K562 (cell line): Measurements from ENCODE around the gene TMEM108. TPM values are rescaled to one million over a fixed set of nuclear protein-coding genes. Genes with fewer than 3 reads are reported as not detected.

Experiments used
- ATAC-seq: fragments of 200-7000 bp; cut with Tn5 transposase; 3 replicates; pipeline ENCODE4 v1.9.1; 2020; ENCODE audit warnings: moderate library complexity
- BruUV-seq: library from RNA; stranded (reverse); fragments of 400-500 nt; replicated peaks from 2 replicates; lab custom pipeline; 2021; lab: Mats Ljungman, UMichigan
- CTCF ChIA-PET: fragments of 300-600 bp; formaldehyde crosslinking; extraction: SDS; loops from one replicate; lab custom pipeline; 2021; ENCODE audit warnings: low intra/inter-chr PET ratio; lab: Yijun Ruan, JAX
- POLR2A ChIA-PET: fragments of 300-600, 350-650 bp; sonication (Branson Sonifier 250); formaldehyde crosslinking; extraction: SDS; loops from one replicate; lab custom pipeline; 2021; ENCODE audit warnings: antibody characterized with exemption, inconsistent platforms; lab: Yijun Ruan, JAX
- DNase-seq, 4 experiments: peaks; one replicate each; pipeline versions ENCODE4 v3.0.0 to v3.0.0-alpha.2; 2011 to 2018; ENCODE audit warnings: low spot score in 3 of 4, mixed read lengths in 3 of 4; ENCODE audit errors: extremely low read depth in 1 of 4
- FAIRE-seq: peaks from 2 replicates; lab custom pipeline; 2011; peaks lifted over from hg19 to GRCh38; lab: Jason Lieb, UNC
- H2AFZ ChIP-seq: 2 replicates; pipeline ENCODE4 v1.6.0; 2011; ENCODE audit warnings: low read depth, low read length, control low read depth, inconsistent platforms
- H3K27ac ChIP-seq: fragments of 200-600 bp; 3 replicates; pipeline ENCODE4 v1.8.0; 2011; ENCODE audit warnings: low read depth, mild to moderate bottlenecking, control low read depth, inconsistent platforms, low read length, moderate library complexity, mixed read lengths; ENCODE audit errors: extremely low read depth
- H3K27me3 ChIP-seq, 2 experiments: fragments of 300-600 bp in 1 of 2; 2 replicates in 1 of 2; 3 replicates in 1 of 2; pipeline versions ENCODE4 v1.6.0 to v1.8.0; 2011; ENCODE audit warnings: inconsistent platforms in 2 of 2, low read length in 2 of 2, mild to moderate bottlenecking in 1 of 2, mixed read lengths in 1 of 2, moderate library complexity in 1 of 2; ENCODE audit not compliant: control insufficient read depth in 2 of 2, insufficient read depth in 2 of 2
- H3K36me3 ChIP-seq: fragments of 300-600 bp; 3 replicates; pipeline ENCODE4 v1.8.0; 2011; ENCODE audit warnings: mild to moderate bottlenecking, low read length, inconsistent platforms; ENCODE audit not compliant: control insufficient read depth, insufficient read depth
- H3K4me1 ChIP-seq, 2 experiments: fragments of 200-600 bp in 1 of 2; replicated peaks in 1 of 2; 2 replicates in 1 of 2; 3 replicates in 1 of 2; pipeline versions ENCODE4 v1.5.1 to v1.8.0; 2011; ENCODE audit warnings: inconsistent platforms in 2 of 2, low read length in 2 of 2, mild to moderate bottlenecking in 1 of 2, mixed read lengths in 1 of 2, moderate library complexity in 1 of 2; ENCODE audit not compliant: control insufficient read depth in 2 of 2, insufficient read depth in 2 of 2
- H3K4me2 ChIP-seq: 2 replicates; pipeline ENCODE4 v1.6.1; 2011; ENCODE audit warnings: low read length, control low read depth, inconsistent platforms, mixed read lengths; ENCODE audit not compliant: insufficient read depth
- H3K4me3 ChIP-seq: fragments of 200-600 bp; sonication (generic), shearing (Covaris generic); 2 replicates; pipeline ENCODE4 v1.5.1; 2016; ENCODE audit warnings: control low read depth, inconsistent platforms
- H3K79me2 ChIP-seq: fragments of 200-600 bp; 3 replicates; pipeline ENCODE4 v1.8.0; 2011; ENCODE audit warnings: low read length, inconsistent platforms; ENCODE audit not compliant: control insufficient read depth, insufficient read depth
- H3K9ac ChIP-seq, 2 experiments: 2 replicates each; pipeline versions ENCODE4 v1.6.0 to v1.6.1; 2011; ENCODE audit warnings: low read depth in 2 of 2, low read length in 2 of 2, control low read depth in 1 of 2, inconsistent platforms in 1 of 2, mild to moderate bottlenecking in 1 of 2, mixed read lengths in 1 of 2; ENCODE audit not compliant: insufficient read depth in 1 of 2
- H3K9me1 ChIP-seq: one replicate; pipeline ENCODE4 v1.6.0; 2011; ENCODE audit warnings: inconsistent platforms, mild to moderate bottlenecking, low read length, moderate library complexity; ENCODE audit not compliant: control insufficient read depth, insufficient read depth
- H3K9me3 ChIP-seq: replicated peaks from 2 replicates; pipeline ENCODE4 v1.5.1; 2011; ENCODE audit warnings: low read depth, low read length, inconsistent platforms; ENCODE audit not compliant: control insufficient read depth, insufficient read depth
- H4K20me1 ChIP-seq: replicated peaks from 2 replicates; pipeline ENCODE4 v1.6.1; 2011; ENCODE audit warnings: low read length, inconsistent platforms, mixed read lengths; ENCODE audit not compliant: control insufficient read depth, insufficient read depth
- CTBP1 ChIP-seq: fragments of 450-650 bp; IDR thresholded peaks from 2 replicates; pipeline ENCODE4 v1.6.1; 2016; ENCODE audit warnings: borderline replicate concordance
- ELF2 ChIP-seq: fragments of 250-450 bp; sonication (Bioruptor Pico); IDR thresholded peaks from 2 replicates; pipeline ENCODE4 v1.5.0; 2021; ENCODE audit warnings: mild to moderate bottlenecking
- NCOA6 ChIP-seq: fragments of 450-650 bp; IDR thresholded peaks from 2 replicates; pipeline ENCODE4 v1.6.1; 2017; ENCODE audit warnings: mild to moderate bottlenecking
- NFIC ChIP-seq: fragments of 450-650 bp; IDR thresholded peaks from 2 replicates; pipeline ENCODE4 v1.6.1; 2017; ENCODE audit warnings: mild to moderate bottlenecking, inconsistent platforms
- NFIX ChIP-seq: fragments of 250-450 bp; sonication (Bioruptor Pico); IDR thresholded peaks from 2 replicates; pipeline ENCODE4 v1.4.0; 2020; ENCODE audit warnings: low read depth, mild to moderate bottlenecking, moderate library complexity
- POLR2G ChIP-seq: fragments of 200-400 bp; formaldehyde crosslinking; IDR thresholded peaks from 2 replicates; pipeline ENCODE4 v1.6.1; 2017; ENCODE audit warnings: low read depth, mild to moderate bottlenecking, antibody characterized with exemption, low read length, moderate library complexity
- WGBS: fragments of 100-300 bp; shearing (Covaris generic); methylation state at CpG from one replicate; pipeline ENCODE4 v1.1.6; 2016; ENCODE audit warnings: low coverage, mixed read lengths; ENCODE audit not compliant: insufficient coverage; ENCODE audit errors: missing lambda C conversion rate; 5-methylcytosine and 5-hydroxymethylcytosine counted together
- in situ Hi-C: fragments of 300-500 bp; cut with MboI; formaldehyde crosslinking; loops from 4 replicates; pipeline ENCODE4 v1.15.0; 2018; ENCODE audit warnings: inconsistent platforms, mixed read lengths
- intact Hi-C: fragments of 100-400 bp; cut with micrococcal nuclease; formaldehyde crosslinking; loops from 2 replicates; pipeline ENCODE4 v1.14.2; 2022
- polyA plus RNA-seq, 8 experiments: library from polyadenylated mRNA; depleted of rRNA in 4 of 8; stranded (reverse) in 5 of 8; unstranded in 3 of 8; fragments of >200 nt; fragmentation: Nextera tagmentation in 2 of 8; fragmentation: Illumina TruSeq in 1 of 8; extraction: Ambion mirVana in 2 of 8; extraction: Trizol in 1 of 8; gene quantifications; 2 replicates each; pipeline versions ENCODE4 v1.2.1 to v1.2.3, GENCODE V29; 2011 to 2014; ENCODE audit warnings: inconsistent platforms in 1 of 8, missing spikeins in 1 of 8
- total RNA-seq, 7 experiments: library from RNA; depleted of rRNA in 6 of 7; stranded (reverse); fragments of >200 nt in 6 of 7; fragmentation: Illumina TruSeq in 2 of 7; extraction: Trizol in 2 of 7; gene quantifications; 2 replicates each; pipeline versions ENCODE4 v1.2.1 to v1.2.3, GENCODE V29; 2011 to 2021; ENCODE audit warnings: low replicate concordance in 1 of 7
- TF ChIP-seq, protein P1 (sequence below): fragments of 450-650 bp; IDR thresholded peaks from 2 replicates; pipeline ENCODE4 v1.6.1; 2014; ENCODE audit warnings: low read depth, mild to moderate bottlenecking, moderate library complexity, borderline replicate concordance
- TF ChIP-seq, protein P2 (sequence below), 3 experiments: fragments of 200-800 bp in 1 of 3; fragments of 250-450 bp in 1 of 3; fragments of 450-650 bp in 1 of 3; sonication (Bioruptor Pico) in 1 of 3; sonication (Bioruptor generic) in 1 of 3; formaldehyde crosslinking in 1 of 3; IDR thresholded peaks; 2 replicates each; pipeline versions ENCODE4 v1.6.1 to v1.8.0; 2016 to 2022; ENCODE audit warnings: mild to moderate bottlenecking in 2 of 3, missing genetic modification characterization in 2 of 3, missing compliant biosample characterization in 1 of 3, moderate library complexity in 1 of 3

The TMEM108 gene
- total and polyA plus RNA-seq, 9 of the 15 experiments (the other 6 are each of a cell fraction or from before 2014, with no cell fraction given), result 0.65 to 11.1 (median 3.4) TPM

DNA sequence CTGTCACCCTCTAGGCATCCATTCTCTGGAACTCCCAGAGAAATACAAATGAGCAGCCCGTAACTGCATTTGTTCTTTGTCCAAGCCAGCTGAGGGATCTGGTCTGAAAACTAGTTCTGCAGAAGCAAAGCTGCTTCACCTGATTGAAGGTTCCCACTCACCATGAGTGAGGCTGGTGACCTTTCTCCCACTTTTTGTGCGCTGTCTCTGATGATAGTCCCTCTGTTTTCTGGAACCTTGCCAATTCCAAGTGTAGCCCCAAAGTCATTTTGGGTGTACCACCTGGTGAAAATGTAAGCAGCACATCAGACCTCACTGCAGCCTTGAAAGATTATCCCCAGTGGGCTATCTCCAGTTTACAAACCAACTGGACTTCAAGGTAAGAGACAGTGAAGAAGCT, 322.3 kb downstream of the TMEM108 start:
- H3K27ac ChIP-seq, result no peak overlapping the region
- H3K4me3 ChIP-seq, result no peak overlapping the region
- intact Hi-C loops (no loop called here), in situ Hi-C loops (no loop called here)
- no peak overlapping the region for H3K4me2 ChIP-seq
- H3K9me3 ChIP-seq, result no peaks in the 10 kb centered on the region
- no peak for DNase-seq
- no peaks in the 10 kb centered on the region for H4K20me1 ChIP-seq
- no peak for FAIRE-seq
- WGBS, result 7% methylated on average over 1 of the region's 2 CpGs
- H3K4me1 ChIP-seq, result no peaks in the 10 kb centered on the region
- TF ChIP-seq, protein P1, sequence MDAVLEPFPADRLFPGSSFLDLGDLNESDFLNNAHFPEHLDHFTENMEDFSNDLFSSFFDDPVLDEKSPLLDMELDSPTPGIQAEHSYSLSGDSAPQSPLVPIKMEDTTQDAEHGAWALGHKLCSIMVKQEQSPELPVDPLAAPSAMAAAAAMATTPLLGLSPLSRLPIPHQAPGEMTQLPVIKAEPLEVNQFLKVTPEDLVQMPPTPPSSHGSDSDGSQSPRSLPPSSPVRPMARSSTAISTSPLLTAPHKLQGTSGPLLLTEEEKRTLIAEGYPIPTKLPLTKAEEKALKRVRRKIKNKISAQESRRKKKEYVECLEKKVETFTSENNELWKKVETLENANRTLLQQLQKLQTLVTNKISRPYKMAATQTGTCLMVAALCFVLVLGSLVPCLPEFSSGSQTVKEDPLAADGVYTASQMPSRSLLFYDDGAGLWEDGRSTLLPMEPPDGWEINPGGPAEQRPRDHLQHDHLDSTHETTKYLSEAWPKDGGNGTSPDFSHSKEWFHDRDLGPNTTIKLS, result no peak
- TF ChIP-seq, protein P2, sequence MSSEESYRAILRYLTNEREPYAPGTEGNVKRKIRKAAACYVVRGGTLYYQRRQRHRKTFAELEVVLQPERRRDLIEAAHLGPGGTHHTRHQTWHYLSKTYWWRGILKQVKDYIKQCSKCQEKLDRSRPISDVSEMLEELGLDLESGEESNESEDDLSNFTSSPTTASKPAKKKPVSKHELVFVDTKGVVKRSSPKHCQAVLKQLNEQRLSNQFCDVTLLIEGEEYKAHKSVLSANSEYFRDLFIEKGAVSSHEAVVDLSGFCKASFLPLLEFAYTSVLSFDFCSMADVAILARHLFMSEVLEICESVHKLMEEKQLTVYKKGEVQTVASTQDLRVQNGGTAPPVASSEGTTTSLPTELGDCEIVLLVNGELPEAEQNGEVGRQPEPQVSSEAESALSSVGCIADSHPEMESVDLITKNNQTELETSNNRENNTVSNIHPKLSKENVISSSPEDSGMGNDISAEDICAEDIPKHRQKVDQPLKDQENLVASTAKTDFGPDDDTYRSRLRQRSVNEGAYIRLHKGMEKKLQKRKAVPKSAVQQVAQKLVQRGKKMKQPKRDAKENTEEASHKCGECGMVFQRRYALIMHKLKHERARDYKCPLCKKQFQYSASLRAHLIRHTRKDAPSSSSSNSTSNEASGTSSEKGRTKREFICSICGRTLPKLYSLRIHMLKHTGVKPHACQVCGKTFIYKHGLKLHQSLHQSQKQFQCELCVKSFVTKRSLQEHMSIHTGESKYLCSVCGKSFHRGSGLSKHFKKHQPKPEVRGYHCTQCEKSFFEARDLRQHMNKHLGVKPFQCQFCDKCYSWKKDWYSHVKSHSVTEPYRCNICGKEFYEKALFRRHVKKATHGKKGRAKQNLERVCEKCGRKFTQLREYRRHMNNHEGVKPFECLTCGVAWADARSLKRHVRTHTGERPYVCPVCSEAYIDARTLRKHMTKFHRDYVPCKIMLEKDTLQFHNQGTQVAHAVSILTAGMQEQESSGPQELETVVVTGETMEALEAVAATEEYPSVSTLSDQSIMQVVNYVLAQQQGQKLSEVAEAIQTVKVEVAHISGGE (CRISPR knock-in tag; IDR thresholded peaks at IDR 0.05), result no peak
- no peak for TF ChIP-seq NCOA6
- peak; percentile 27; the same call in 1 of the 2 replicates for TF ChIP-seq NFIX (CRISPR knock-in tag)
- peak; percentile 49; the same call in 1 of the 2 replicates for TF ChIP-seq NFIC
- TF ChIP-seq CTBP1, result no peak
- no peak for TF ChIP-seq ELF2 (CRISPR knock-in tag)
- TF ChIP-seq POLR2G, result no peak
- H3K27me3 ChIP-seq, result no peaks in the 10 kb centered on the region
- no peaks in the 10 kb centered on the region for H3K79me2 ChIP-seq
- no TSS peak for BruUV-seq
- no peaks in the 10 kb centered on the region for H3K9me1 ChIP-seq
- CTCF ChIA-PET, result no interaction called here
- H3K36me3 ChIP-seq, result no peaks in the 10 kb centered on the region
- no peak overlapping the region for H2AFZ ChIP-seq
- no peak for ATAC-seq
- no peak overlapping the region for H3K9ac ChIP-seq
- POLR2A ChIA-PET, result interaction anchor here (0.7 kb wide), 1 partner anchor 473 kb away, joined by 3 read pairs; no protein-coding TSS in a partner anchor
